GM23338 (cell line): ENCODE measurements around the gene TJP2. TPM values are rescaled to one million over a fixed set of nuclear protein-coding genes. Genes with fewer than 3 reads are reported as not detected.

Experiments used
- ATAC-seq: fragments of 200-7000 bp; cut with Tn5 transposase; 3 replicates; pipeline ENCODE4 v1.9.1; 2020
- DNase-seq: peaks from one replicate; pipeline ENCODE4 v3.0.0-alpha.2; 2015; ENCODE audit warnings: low spot score
- H2AFZ ChIP-seq: fragments of 200-600 bp; sonication (generic); 2 replicates; pipeline ENCODE4 v1.8.0; 2016; ENCODE audit warnings: antibody characterized with exemption, mild to moderate bottlenecking, moderate library complexity
- H3F3A ChIP-seq: fragments of 200-600 bp; sonication (generic); replicated peaks from 2 replicates; pipeline ENCODE4 v1.8.0; 2017; ENCODE audit warnings: antibody characterized with exemption, mixed run types, low read depth
- H3K27ac ChIP-seq: fragments of 200-600 bp; sonication (generic); 2 replicates; pipeline ENCODE4 v1.6.1; 2016; ENCODE audit warnings: low read depth
- H3K27me3 ChIP-seq: fragments of 200-600 bp; sonication (generic); 2 replicates; pipeline ENCODE4 v1.8.0; 2016; ENCODE audit warnings: mild to moderate bottlenecking, mixed run types, moderate library complexity; ENCODE audit not compliant: insufficient read depth
- H3K36me3 ChIP-seq: fragments of 200-600 bp; sonication (generic); 2 replicates; pipeline ENCODE4 v1.8.0; 2016; ENCODE audit warnings: mild to moderate bottlenecking; ENCODE audit not compliant: insufficient read depth
- H3K4me1 ChIP-seq: fragments of 200-600 bp; sonication (generic); 2 replicates; pipeline ENCODE4 v1.8.0; 2016; ENCODE audit warnings: mild to moderate bottlenecking, moderate library complexity; ENCODE audit not compliant: insufficient read depth
- H3K4me2 ChIP-seq: fragments of 200-600 bp; sonication (generic); 2 replicates; pipeline ENCODE4 v1.7.1; 2017; ENCODE audit warnings: mixed run types
- H3K4me3 ChIP-seq: fragments of 200-600 bp; sonication (generic); 2 replicates; pipeline ENCODE4 v1.6.1; 2016; ENCODE audit warnings: mixed run types
- H3K79me2 ChIP-seq: fragments of 200-600 bp; sonication (generic); replicated peaks from 2 replicates; pipeline ENCODE4 v1.8.0; 2017; ENCODE audit warnings: mild to moderate bottlenecking; ENCODE audit not compliant: insufficient read depth
- H3K9me2 ChIP-seq: fragments of 200-600 bp; sonication (generic); 2 replicates; pipeline ENCODE4 v1.8.0; 2017; ENCODE audit not compliant: insufficient read depth
- H4K20me1 ChIP-seq: fragments of 200-600 bp; sonication (generic); replicated peaks from 2 replicates; pipeline ENCODE4 v1.8.0; 2017; ENCODE audit warnings: mild to moderate bottlenecking; ENCODE audit not compliant: insufficient read depth
- H3K27ac Mint-ChIP-seq: 2 replicates; pipeline ENCODE4 v1.8.0; 2020; ENCODE audit warnings: inconsistent platforms, mild to moderate bottlenecking, moderate library complexity, mixed read lengths
- H3K27me3 Mint-ChIP-seq: 3 replicates; pipeline ENCODE4 v1.8.0; 2022; ENCODE audit warnings: low read depth, mild to moderate bottlenecking, moderate library complexity, mixed read lengths, inconsistent platforms; ENCODE audit not compliant: insufficient read depth, poor library complexity
- H3K36me3 Mint-ChIP-seq: 3 replicates; pipeline ENCODE4 v1.8.0; 2021; ENCODE audit warnings: low read depth, mild to moderate bottlenecking, inconsistent platforms, moderate library complexity, mixed read lengths
- H3K4me1 Mint-ChIP-seq: 3 replicates; pipeline ENCODE4 v1.8.0; 2020; ENCODE audit warnings: mild to moderate bottlenecking, inconsistent platforms, mixed read lengths
- H3K4me3 Mint-ChIP-seq: 3 replicates; pipeline ENCODE4 v1.8.0; 2021; ENCODE audit warnings: moderate library complexity, mild to moderate bottlenecking, inconsistent platforms, mixed read lengths
- H3K9me3 Mint-ChIP-seq: 3 replicates; pipeline ENCODE4 v1.8.0; 2020; ENCODE audit warnings: moderate library complexity, mild to moderate bottlenecking, inconsistent platforms, mixed read lengths
- CREB1 ChIP-seq: fragments of 250-450 bp; sonication (Bioruptor Pico); IDR thresholded peaks from 2 replicates; pipeline ENCODE4 v1.5.0; 2020; ENCODE audit warnings: low read depth, mild to moderate bottlenecking, moderate library complexity
- CTCF ChIP-seq, 2 experiments: fragments of 200-600 bp in 1 of 2; sonication (generic) in 1 of 2; conservative IDR thresholded peaks; 2 replicates each; pipeline versions ENCODE4 v1.5.1 to v1.6.1; 2016 to 2017; ENCODE audit warnings: antibody characterized with exemption in 2 of 2, low read depth in 2 of 2, mild to moderate bottlenecking in 2 of 2, moderate library complexity in 1 of 2
- ETS1 ChIP-seq: IDR thresholded peaks from 2 replicates; pipeline ENCODE4 v1.6.1; 2016; ENCODE audit warnings: antibody characterized with exemption
- EZH2 ChIP-seq: fragments of 200-600 bp; sonication (generic); IDR thresholded peaks from one replicate; pipeline ENCODE4 v1.8.0; 2017; ENCODE audit warnings: antibody characterized with exemption, mild to moderate bottlenecking, low read depth; ENCODE audit not compliant: unreplicated experiment
- EZH2phosphoT487 ChIP-seq: fragments of 200-600 bp; sonication (generic); IDR thresholded peaks from one replicate; pipeline ENCODE4 v1.8.1; 2018; ENCODE audit warnings: antibody characterized with exemption; ENCODE audit not compliant: unreplicated experiment
- JUNB ChIP-seq: IDR thresholded peaks from one replicate; pipeline ENCODE4 v1.6.1; 2016; ENCODE audit warnings: antibody characterized with exemption; ENCODE audit not compliant: unreplicated experiment
- NANOG ChIP-seq: IDR thresholded peaks from 2 replicates; pipeline ENCODE4 v1.6.1; 2016; ENCODE audit warnings: antibody characterized with exemption, borderline replicate concordance
- POLR2AphosphoS5 ChIP-seq: IDR thresholded peaks from 2 replicates; pipeline ENCODE4 v1.6.1; 2016; ENCODE audit warnings: antibody characterized with exemption, low read depth
- REST ChIP-seq: IDR thresholded peaks from one replicate; pipeline ENCODE4 v1.6.1; 2018; ENCODE audit warnings: antibody characterized with exemption; ENCODE audit not compliant: unreplicated experiment
- ZNF114 ChIP-seq: fragments of 250-450 bp; sonication (Bioruptor Pico); IDR thresholded peaks from 2 replicates; pipeline ENCODE4 v1.5.0; 2020; ENCODE audit warnings: mild to moderate bottlenecking, moderate library complexity
- ZNF331 ChIP-seq: fragments of 250-450 bp; sonication (Bioruptor Pico); IDR thresholded peaks from 2 replicates; pipeline ENCODE4 v1.5.0; 2020; ENCODE audit warnings: low read depth, mild to moderate bottlenecking, moderate library complexity
- ZNF462 ChIP-seq: fragments of 250-450 bp; sonication (Bioruptor Pico); IDR thresholded peaks from 2 replicates; pipeline ENCODE4 v1.5.0; 2020; ENCODE audit warnings: mild to moderate bottlenecking, moderate library complexity
- polyA plus RNA-seq: library from polyadenylated mRNA; unstranded; fragments of >200 nt; fragmentation: Nextera tagmentation; extraction: Ambion mirVana; gene quantifications from 2 replicates; pipeline ENCODE4 v1.2.1, GENCODE V29; 2016
- total RNA-seq: library from RNA; depleted of rRNA; stranded (reverse); fragments of >200 nt; shearing (Covaris generic); gene quantifications from 2 replicates; pipeline ENCODE4 v1.2.3, GENCODE V29; 2014

The TJP2 gene
- total and polyA plus RNA-seq, 2 experiments from 2014 or later = 37.6 to 234 TPM

- no peak for TF ChIP-seq ZNF462 (CRISPR knock-in tag)
Measured at GRCh38 chr9:69173497-69173890, 583 bp upstream of the TJP2 start (continued).

GRCh38 chr9:69174616-69175463 lies 763 bp downstream of the TJP2 start:
- Histone ChIP-seq H3K27ac (no peak overlapping the region), H3K36me3 (no peaks in the 10 kb centered on the region), H3K79me2 (peaks cover 72% of the 10 kb centered on the region), H3K27me3 (peaks cover 22% of the 10 kb centered on the region; the same call in 1 of the 2 replicates), H3F3A (no peaks in the 10 kb centered on the region), H2AFZ (no peak overlapping the region), H3K4me2 (peak overlapping the region; percentile 91), H3K9me2 (no peaks in the 10 kb centered on the region), H3K4me3 (peak overlapping the region; percentile 67), H4K20me1 (peaks cover 19% of the 10 kb centered on the region), H3K4me1 (peaks cover 53% of the 10 kb centered on the region)
- Mint-ChIP-seq H3K36me3 (0 out of 3 replicates have a peak, but pooled peaks cover 3% of the 10 kb centered on the region), H3K4me3 (peak overlapping the region; percentile 80), H3K9me3 (no peaks in the 10 kb centered on the region), H3K27me3 (peaks cover 16% of the 10 kb centered on the region), H3K27ac (no peak overlapping the region), H3K4me1 (peaks cover 60% of the 10 kb centered on the region)
- DNase-seq = peak; percentile 78
- ATAC-seq = peak; percentile 62
- TF ChIP-seq REST (no peak), ZNF331 (CRISPR knock-in tag) (no peak), CTCF (conservative IDR thresholded peaks at IDR 0.05; ENCODE audit: low read depth in 2 of 2) (no peak), POLR2AphosphoS5 (no peak), CREB1 (no peak), NANOG (no peak), ZNF114 (CRISPR knock-in tag) (no peak), EZH2phosphoT487 (no peak), JUNB (no peak), EZH2 (no peak), ETS1 (no peak)
